Astrocyte (in vitro differentiated cells and primary cell): ENCODE results near the gene UBE2D1.

Source experiments
- EZH2 ChIP-seq: IDR thresholded peaks from 2 replicates; pipeline ENCODE4 v1.6.1; 2012; ENCODE audit warnings: mild to moderate bottlenecking, low read length, inconsistent platforms; ENCODE audit not compliant: insufficient read depth
- TF ChIP-seq, protein P1 (sequence below): IDR thresholded peaks from 2 replicates; pipeline ENCODE4 v1.5.1; 2011; ENCODE audit warnings: low read depth, mild to moderate bottlenecking, inconsistent platforms, low read length, moderate library complexity; ENCODE audit not compliant: insufficient read depth

GRCh38 chr10:58352956-58353610 is 18.3 kb downstream of the UBE2D1 start:
- TF ChIP-seq, protein P1, sequence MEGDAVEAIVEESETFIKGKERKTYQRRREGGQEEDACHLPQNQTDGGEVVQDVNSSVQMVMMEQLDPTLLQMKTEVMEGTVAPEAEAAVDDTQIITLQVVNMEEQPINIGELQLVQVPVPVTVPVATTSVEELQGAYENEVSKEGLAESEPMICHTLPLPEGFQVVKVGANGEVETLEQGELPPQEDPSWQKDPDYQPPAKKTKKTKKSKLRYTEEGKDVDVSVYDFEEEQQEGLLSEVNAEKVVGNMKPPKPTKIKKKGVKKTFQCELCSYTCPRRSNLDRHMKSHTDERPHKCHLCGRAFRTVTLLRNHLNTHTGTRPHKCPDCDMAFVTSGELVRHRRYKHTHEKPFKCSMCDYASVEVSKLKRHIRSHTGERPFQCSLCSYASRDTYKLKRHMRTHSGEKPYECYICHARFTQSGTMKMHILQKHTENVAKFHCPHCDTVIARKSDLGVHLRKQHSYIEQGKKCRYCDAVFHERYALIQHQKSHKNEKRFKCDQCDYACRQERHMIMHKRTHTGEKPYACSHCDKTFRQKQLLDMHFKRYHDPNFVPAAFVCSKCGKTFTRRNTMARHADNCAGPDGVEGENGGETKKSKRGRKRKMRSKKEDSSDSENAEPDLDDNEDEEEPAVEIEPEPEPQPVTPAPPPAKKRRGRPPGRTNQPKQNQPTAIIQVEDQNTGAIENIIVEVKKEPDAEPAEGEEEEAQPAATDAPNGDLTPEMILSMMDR: no peak
- no peak for TF ChIP-seq EZH2
